Tibial nerve (tissue), 4 donors: ENCODE data around the gene CNNM1.

Experiments used
- EP300 ChIP-seq, 2 donors: sonication (generic); formaldehyde crosslinking; IDR thresholded peaks; one replicate each; pipeline ENCODE4 v1.6.1; 2017; ENCODE audit warnings: antibody characterized with exemption in 2 of 2, mild to moderate bottlenecking in 1 of 2
- POLR2A ChIP-seq, 2 donors: fragments of 450-650 bp; IDR thresholded peaks; one replicate each; pipeline ENCODE4 v1.6.1; 2017; ENCODE audit warnings: antibody characterized with exemption in 2 of 2, mild to moderate bottlenecking in 2 of 2, moderate library complexity in 2 of 2
- TF ChIP-seq, protein P1 (sequence below), 5 experiments: fragments of 200-600 bp in 3 of 5; fragments of 450-650 bp in 2 of 5; sonication (generic) in 3 of 5; IDR thresholded peaks; one replicate each; pipeline ENCODE4 v1.5.1; 2016 to 2019; ENCODE audit warnings: antibody characterized with exemption in 5 of 5, mild to moderate bottlenecking in 3 of 5, moderate library complexity in 2 of 5

DNA sequence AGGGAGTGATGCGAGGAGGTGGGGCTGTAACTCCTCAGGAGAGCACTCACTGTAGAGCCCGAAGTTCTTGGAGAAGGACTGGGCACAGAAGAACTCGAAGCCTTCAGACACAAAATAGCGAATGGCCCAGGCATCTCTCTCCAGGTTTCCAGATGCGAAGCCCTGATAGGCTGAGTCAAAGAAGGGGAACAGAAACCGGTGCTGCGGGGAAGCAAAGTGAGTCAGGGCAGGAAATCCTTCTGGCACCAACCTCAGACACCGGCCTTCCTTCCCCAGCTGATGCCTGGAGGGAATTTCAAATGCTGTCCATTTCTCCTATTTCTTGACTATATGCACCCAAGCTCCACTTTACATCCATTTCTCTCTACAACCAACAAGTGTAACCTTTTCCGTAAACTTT is 74.5 kb downstream of the CNNM1 start:
- no peak for TF ChIP-seq POLR2A (IDR thresholded peaks at IDR 0.05)
- TF ChIP-seq, protein P1, sequence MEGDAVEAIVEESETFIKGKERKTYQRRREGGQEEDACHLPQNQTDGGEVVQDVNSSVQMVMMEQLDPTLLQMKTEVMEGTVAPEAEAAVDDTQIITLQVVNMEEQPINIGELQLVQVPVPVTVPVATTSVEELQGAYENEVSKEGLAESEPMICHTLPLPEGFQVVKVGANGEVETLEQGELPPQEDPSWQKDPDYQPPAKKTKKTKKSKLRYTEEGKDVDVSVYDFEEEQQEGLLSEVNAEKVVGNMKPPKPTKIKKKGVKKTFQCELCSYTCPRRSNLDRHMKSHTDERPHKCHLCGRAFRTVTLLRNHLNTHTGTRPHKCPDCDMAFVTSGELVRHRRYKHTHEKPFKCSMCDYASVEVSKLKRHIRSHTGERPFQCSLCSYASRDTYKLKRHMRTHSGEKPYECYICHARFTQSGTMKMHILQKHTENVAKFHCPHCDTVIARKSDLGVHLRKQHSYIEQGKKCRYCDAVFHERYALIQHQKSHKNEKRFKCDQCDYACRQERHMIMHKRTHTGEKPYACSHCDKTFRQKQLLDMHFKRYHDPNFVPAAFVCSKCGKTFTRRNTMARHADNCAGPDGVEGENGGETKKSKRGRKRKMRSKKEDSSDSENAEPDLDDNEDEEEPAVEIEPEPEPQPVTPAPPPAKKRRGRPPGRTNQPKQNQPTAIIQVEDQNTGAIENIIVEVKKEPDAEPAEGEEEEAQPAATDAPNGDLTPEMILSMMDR (IDR thresholded peaks at IDR 0.05) = no peak
- TF ChIP-seq EP300 (IDR thresholded peaks at IDR 0.05) = no peak
